A673 (cell line): Measurements from ENCODE around the gene ZNF385B.

Experiments
- EZH2 ChIP-seq: fragments of 200-600 bp; sonication (generic); IDR thresholded peaks from 2 replicates; pipeline ENCODE4 v1.6.1; 2017; ENCODE audit warnings: borderline replicate concordance, low read depth, mild to moderate bottlenecking, mixed read lengths, antibody characterized with exemption, low read length; ENCODE audit not compliant: poor library complexity, severe bottlenecking
- TF ChIP-seq, protein P1 (sequence below): fragments of 300-800, 200-600 bp; sonication (generic); conservative IDR thresholded peaks from 2 replicates; pipeline ENCODE4 v1.5.1; 2017; ENCODE audit warnings: low read depth, mild to moderate bottlenecking, antibody characterized with exemption, low read length, moderate library complexity, mixed read lengths

DNA sequence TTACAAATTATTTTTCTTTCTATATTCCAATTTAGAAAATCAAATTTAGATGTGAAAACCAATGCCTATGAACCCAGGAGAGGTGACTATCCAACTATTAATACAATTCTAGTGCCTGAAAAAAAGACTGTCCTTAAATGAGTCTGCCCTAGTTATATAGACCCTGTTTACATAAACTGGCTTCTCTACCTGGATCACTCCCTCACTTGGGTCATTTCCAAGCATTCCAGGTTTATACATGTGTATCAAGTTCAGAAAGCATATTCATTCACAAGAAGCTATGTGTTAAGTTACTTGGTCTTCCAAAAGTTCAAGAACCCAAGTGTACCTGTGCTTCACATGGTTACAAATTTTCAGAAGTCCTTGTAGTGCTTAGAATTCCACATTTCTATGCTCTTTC is 8.3 kb downstream of the ZNF385B start:
- TF ChIP-seq, protein P1, sequence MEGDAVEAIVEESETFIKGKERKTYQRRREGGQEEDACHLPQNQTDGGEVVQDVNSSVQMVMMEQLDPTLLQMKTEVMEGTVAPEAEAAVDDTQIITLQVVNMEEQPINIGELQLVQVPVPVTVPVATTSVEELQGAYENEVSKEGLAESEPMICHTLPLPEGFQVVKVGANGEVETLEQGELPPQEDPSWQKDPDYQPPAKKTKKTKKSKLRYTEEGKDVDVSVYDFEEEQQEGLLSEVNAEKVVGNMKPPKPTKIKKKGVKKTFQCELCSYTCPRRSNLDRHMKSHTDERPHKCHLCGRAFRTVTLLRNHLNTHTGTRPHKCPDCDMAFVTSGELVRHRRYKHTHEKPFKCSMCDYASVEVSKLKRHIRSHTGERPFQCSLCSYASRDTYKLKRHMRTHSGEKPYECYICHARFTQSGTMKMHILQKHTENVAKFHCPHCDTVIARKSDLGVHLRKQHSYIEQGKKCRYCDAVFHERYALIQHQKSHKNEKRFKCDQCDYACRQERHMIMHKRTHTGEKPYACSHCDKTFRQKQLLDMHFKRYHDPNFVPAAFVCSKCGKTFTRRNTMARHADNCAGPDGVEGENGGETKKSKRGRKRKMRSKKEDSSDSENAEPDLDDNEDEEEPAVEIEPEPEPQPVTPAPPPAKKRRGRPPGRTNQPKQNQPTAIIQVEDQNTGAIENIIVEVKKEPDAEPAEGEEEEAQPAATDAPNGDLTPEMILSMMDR: no peak
- no peak for TF ChIP-seq EZH2
